HUES64 (cell line): ENCODE results near the gene BCAN.

ENCODE experiments used
- H3K27ac ChIP-seq: 2 replicates; pipeline ENCODE4 v1.7.0; 2013; ENCODE audit warnings: low read depth, low read length, inconsistent platforms
- H3K27me3 ChIP-seq: 2 replicates; pipeline ENCODE4 v1.6.1; 2013; ENCODE audit warnings: mild to moderate bottlenecking, low read length; ENCODE audit not compliant: insufficient read depth
- H3K36me3 ChIP-seq: 2 replicates; pipeline ENCODE4 v1.6.1; 2013; ENCODE audit warnings: mild to moderate bottlenecking, low read length; ENCODE audit not compliant: insufficient read depth
- H3K4me1 ChIP-seq: 2 replicates; pipeline ENCODE4 v1.6.1; 2013; ENCODE audit warnings: mild to moderate bottlenecking, low read length, moderate library complexity; ENCODE audit not compliant: insufficient read depth
- H3K4me3 ChIP-seq: 2 replicates; pipeline ENCODE4 v1.5.1; 2013; ENCODE audit warnings: mild to moderate bottlenecking, low read length, moderate library complexity
- H3K9ac ChIP-seq: 2 replicates; pipeline ENCODE4 v1.6.1; 2013; ENCODE audit warnings: mild to moderate bottlenecking, low read depth, low read length
- H3K9me3 ChIP-seq: 2 replicates; pipeline ENCODE4 v1.6.1; 2013; ENCODE audit warnings: low read depth, low read length; ENCODE audit not compliant: insufficient read depth
- WGBS: fragments of 150-250, 120-280 bp; methylation state at CpG from one replicate; pipeline ENCODE4 v1.1.7; 2013; ENCODE audit warnings: missing lambda C conversion rate; 5-methylcytosine and 5-hydroxymethylcytosine counted together

The BCAN gene

GRCh38 chr1:156645666-156646065, 3.7 kb downstream of the BCAN start:
- peaks cover 86% of the 10 kb centered on the region for H3K27me3 ChIP-seq
- no peak overlapping the region for H3K9ac ChIP-seq
- 89% methylated on average over 1 of the region's 1 CpG for WGBS
- H3K4me3 ChIP-seq, result no peak overlapping the region
- H3K36me3 ChIP-seq, result no peaks in the 10 kb centered on the region
- H3K4me1 ChIP-seq, result peaks cover 12% of the 10 kb centered on the region; the same call in 1 of the 2 replicates
- H3K27ac ChIP-seq, result no peak overlapping the region
- H3K9me3 ChIP-seq, result no peaks in the 10 kb centered on the region

GRCh38 chr1:156646738-156647211, 4.9 kb downstream of the BCAN start:
- no peak overlapping the region for H3K27ac ChIP-seq
- no peak overlapping the region for H3K4me3 ChIP-seq
- H3K36me3 ChIP-seq, result no peaks in the 10 kb centered on the region
- 91% methylated on average over 51 of the region's 51 CpGs for WGBS
- H3K9ac ChIP-seq, result no peak overlapping the region
- no peaks in the 10 kb centered on the region for H3K9me3 ChIP-seq
- peaks cover 86% of the 10 kb centered on the region for H3K27me3 ChIP-seq
- H3K4me1 ChIP-seq, result peaks cover 5% of the 10 kb centered on the region; the same call in 1 of the 2 replicates

GRCh38 chr1:156647351-156647750, 5.4 kb downstream of the BCAN start:
- H3K27ac ChIP-seq, result no peak overlapping the region
- 89% methylated on average over 10 of the region's 10 CpGs for WGBS
- peaks cover 84% of the 10 kb centered on the region for H3K27me3 ChIP-seq
- H3K9me3 ChIP-seq, result no peaks in the 10 kb centered on the region
- H3K36me3 ChIP-seq, result no peaks in the 10 kb centered on the region
- H3K9ac ChIP-seq, result no peak overlapping the region
- H3K4me1 ChIP-seq, result peaks cover 5% of the 10 kb centered on the region; the same call in 1 of the 2 replicates
- no peak overlapping the region for H3K4me3 ChIP-seq

GRCh38 chr1:156648496-156648895, 6.6 kb downstream of the BCAN start:
- H3K27ac ChIP-seq, result no peak overlapping the region
- H3K36me3 ChIP-seq, result no peaks in the 10 kb centered on the region
- H3K9me3 ChIP-seq, result no peaks in the 10 kb centered on the region
- WGBS, result 92% methylated on average over 10 of the region's 10 CpGs
- no peak overlapping the region for H3K4me3 ChIP-seq
- H3K4me1 ChIP-seq, result no peaks in the 10 kb centered on the region
- no peak overlapping the region for H3K9ac ChIP-seq
- H3K27me3 ChIP-seq, result peaks cover 73% of the 10 kb centered on the region

- Histone ChIP-seq H3K36me3 (no peaks in the 10 kb centered on the region), H3K27me3 (peaks cover 72% of the 10 kb centered on the region), H3K4me3 (no peak overlapping the region), H3K27ac (no peak overlapping the region), H3K9me3 (no peaks in the 10 kb centered on the region), H3K4me1 (no peaks in the 10 kb centered on the region), H3K9ac (no peak overlapping the region)
- 35% methylated on average over 2 of the region's 2 CpGs for WGBS
Measured at GRCh38 chr1:156648951-156649350, 7.0 kb downstream of the BCAN start.

- peaks cover 11% of the 10 kb centered on the region; the same call in 1 of the 2 replicates for H3K4me1 ChIP-seq
- no peaks in the 10 kb centered on the region for H3K36me3 ChIP-seq
- H3K9me3 ChIP-seq, result no peaks in the 10 kb centered on the region
- 52% methylated on average over 16 of the region's 16 CpGs for WGBS
- H3K4me3 ChIP-seq, result no peak overlapping the region
- no peak overlapping the region for H3K27ac ChIP-seq
- H3K27me3 ChIP-seq, result peaks cover 77% of the 10 kb centered on the region
- H3K9ac ChIP-seq, result no peak overlapping the region
Measured at GRCh38 chr1:156652131-156652991, 10.4 kb downstream of the BCAN start.

GRCh38 chr1:156652992-156653355, 11.1 kb downstream of the BCAN start:
- Histone ChIP-seq H3K27me3 (peaks cover 79% of the 10 kb centered on the region), H3K4me3 (no peak overlapping the region), H3K36me3 (no peaks in the 10 kb centered on the region), H3K9ac (no peak overlapping the region), H3K27ac (no peak overlapping the region), H3K9me3 (no peaks in the 10 kb centered on the region), H3K4me1 (peaks cover 11% of the 10 kb centered on the region; the same call in 1 of the 2 replicates)
- 90% methylated on average over 9 of the region's 9 CpGs for WGBS

- peaks cover 77% of the 10 kb centered on the region for H3K27me3 ChIP-seq
Measured at GRCh38 chr1:156654700-156655099, 12.8 kb downstream of the BCAN start.

GRCh38 chr1:156655151-156655903, 13.4 kb downstream of the BCAN start:
- Histone ChIP-seq H3K4me3 (no peak overlapping the region), H3K9me3 (no peaks in the 10 kb centered on the region), H3K27me3 (peaks cover 71% of the 10 kb centered on the region), H3K9ac (no peak overlapping the region), H3K36me3 (no peaks in the 10 kb centered on the region), H3K4me1 (peaks cover 13% of the 10 kb centered on the region), H3K27ac (no peak overlapping the region)
- 63% methylated on average over 2 of the region's 2 CpGs for WGBS

More at GRCh38 chr1:156654700-156655099, 12.8 kb downstream of the BCAN start:
- no peak overlapping the region for H3K27ac ChIP-seq
- peaks cover 11% of the 10 kb centered on the region; the same call in 1 of the 2 replicates for H3K4me1 ChIP-seq
- H3K36me3 ChIP-seq, result no peaks in the 10 kb centered on the region
- H3K9ac ChIP-seq, result no peak overlapping the region
- H3K9me3 ChIP-seq, result no peaks in the 10 kb centered on the region
- WGBS, result 81% methylated on average over 1 of the region's 1 CpG
- H3K4me3 ChIP-seq, result no peak overlapping the region

GRCh38 chr1:156655904-156656516, 14.1 kb downstream of the BCAN start:
- H3K4me1 ChIP-seq, result peaks cover 20% of the 10 kb centered on the region

More at GRCh38 chr1:156655904-156656516, 14.1 kb downstream of the BCAN start:
- no peak overlapping the region for H3K27ac ChIP-seq
- no peaks in the 10 kb centered on the region for H3K9me3 ChIP-seq
- 81% methylated on average over 9 of the region's 9 CpGs for WGBS
- H3K9ac ChIP-seq, result no peak overlapping the region
- no peak overlapping the region; the same call in 1 of the 2 replicates for H3K4me3 ChIP-seq
- H3K27me3 ChIP-seq, result peaks cover 64% of the 10 kb centered on the region
- no peaks in the 10 kb centered on the region for H3K36me3 ChIP-seq
